GM12892 (cell line): ENCODE measurements around the gene CCR6.

Experiments
- POLR2A ChIP-seq: IDR thresholded peaks from 2 replicates; pipeline ENCODE4 v1.6.1; 2011; ENCODE audit warnings: low read depth, low read length, control low read depth
- POLR2AphosphoS5 ChIP-seq: IDR thresholded peaks from 2 replicates; pipeline ENCODE4 v1.6.1; 2011; ENCODE audit warnings: low read depth, low read length, control low read depth
- TAF1 ChIP-seq: IDR thresholded peaks from 2 replicates; pipeline ENCODE4 v1.6.1; 2011; ENCODE audit warnings: low read depth, mild to moderate bottlenecking, control low read depth, low read length, borderline replicate concordance

GRCh38 chr6:167122827-167123657, at the start of gene CCR6:
- no peak for TF ChIP-seq POLR2A
- no peak for TF ChIP-seq POLR2AphosphoS5
- TF ChIP-seq TAF1 = no peak
